Middle frontal gyrus (tissue), 1 donor: Measurements from ENCODE around the gene TOR1B.
A peak's percentile ranks its signal among the peaks of the same experiment; 100 is the strongest.
"Not testable (repeated sequence)": the region's sequence is repeated elsewhere in the genome, so short reads cannot be mapped to it uniquely, and the experiment has no call there.

Experiments
- DNase-seq: peaks from one replicate; pipeline ENCODE4 v3.0.0-alpha.2; 2015; ENCODE audit warnings: low spot score; ENCODE audit errors: extremely low spot score

Gene TOR1B

GRCh38 chr9:129776566-129776937 lies 26.4 kb upstream of the TOR1B start:
- no peak for DNase-seq

- DNase-seq: no peak
These were observed 25.8 kb upstream of the TOR1B start for GRCh38 chr9:129776938-129777768.

GRCh38 chr9:129777769-129778130 lies 25.2 kb upstream of the TOR1B start:
- DNase-seq: no peak

DNA sequence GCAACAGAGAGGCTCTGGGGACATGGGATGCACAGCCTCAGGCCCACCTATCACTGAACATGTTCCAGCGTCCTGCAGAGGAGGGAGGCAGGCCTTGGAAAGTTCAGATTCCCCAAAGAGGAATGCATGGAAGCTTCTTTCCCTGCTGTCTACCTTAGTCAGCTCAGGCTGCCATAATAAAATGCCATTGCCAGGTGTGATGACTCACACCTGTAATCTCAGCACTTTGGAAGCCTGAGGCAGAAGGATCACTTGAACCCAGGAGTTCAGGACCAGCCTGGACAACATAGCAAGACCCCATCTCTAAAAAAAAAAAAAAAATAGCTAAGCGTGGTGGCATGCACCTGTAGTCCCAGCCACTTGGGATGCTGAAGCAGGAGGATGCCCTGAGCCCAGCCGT lies 24.5 kb upstream of the TOR1B start:
- no peak for DNase-seq

- no peak for DNase-seq
These were observed 23.3 kb upstream of the TOR1B start for GRCh38 chr9:129779560-129780190.

- no peak for DNase-seq
These were observed 21.9 kb upstream of the TOR1B start for GRCh38 chr9:129781131-129781530.

- no peak for DNase-seq
These were observed 21.0 kb upstream of the TOR1B start for GRCh38 chr9:129781981-129782380.

GRCh38 chr9:129783516-129784361 lies 19.2 kb upstream of the TOR1B start:
- peak; percentile 72 for DNase-seq

- not testable (repeated sequence) for DNase-seq
These were observed 18.0 kb upstream of the TOR1B start for GRCh38 chr9:129784970-129785369.

- DNase-seq: no peak
These were observed 17.1 kb upstream of the TOR1B start for GRCh38 chr9:129785866-129786265.

DNA sequence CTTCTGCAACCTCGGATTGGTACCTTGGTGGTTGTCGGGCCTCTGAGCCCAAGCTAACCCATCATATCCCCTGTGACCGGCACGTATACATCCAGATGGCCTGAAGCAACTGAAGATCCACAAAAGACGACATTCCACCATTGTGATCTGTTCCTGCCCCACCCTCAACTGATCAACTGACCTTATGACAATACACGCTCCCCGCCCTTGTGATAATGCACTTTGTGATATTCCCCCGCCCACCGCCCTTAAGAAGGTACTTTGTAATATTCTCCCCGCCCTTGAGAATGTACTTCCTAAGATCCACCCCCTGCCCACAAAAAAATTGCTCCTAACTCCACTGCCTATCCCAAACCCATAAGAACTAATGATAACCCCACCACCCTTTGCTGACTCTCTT lies 16.5 kb upstream of the TOR1B start:
- no peak for DNase-seq

DNA sequence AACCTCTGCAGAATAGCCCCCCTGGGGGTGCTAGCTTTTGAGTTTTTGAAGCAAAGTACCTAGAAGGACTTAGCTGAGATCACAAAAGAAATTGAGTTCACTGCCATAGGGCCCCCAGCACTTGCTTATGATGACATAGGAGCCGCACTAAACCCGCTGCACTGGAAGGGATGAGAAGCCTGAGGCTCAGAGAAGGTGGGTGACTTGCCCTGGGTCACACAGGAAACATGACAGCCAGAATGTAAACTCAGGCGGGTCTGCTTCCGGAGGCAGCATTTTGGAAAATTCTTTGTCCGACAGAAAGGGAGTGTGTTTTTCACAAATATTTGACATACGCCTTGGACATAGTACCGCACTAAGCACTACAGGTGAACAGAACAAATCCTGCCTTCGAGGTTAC lies 8.4 kb upstream of the TOR1B start:
- no peak for DNase-seq

DNA sequence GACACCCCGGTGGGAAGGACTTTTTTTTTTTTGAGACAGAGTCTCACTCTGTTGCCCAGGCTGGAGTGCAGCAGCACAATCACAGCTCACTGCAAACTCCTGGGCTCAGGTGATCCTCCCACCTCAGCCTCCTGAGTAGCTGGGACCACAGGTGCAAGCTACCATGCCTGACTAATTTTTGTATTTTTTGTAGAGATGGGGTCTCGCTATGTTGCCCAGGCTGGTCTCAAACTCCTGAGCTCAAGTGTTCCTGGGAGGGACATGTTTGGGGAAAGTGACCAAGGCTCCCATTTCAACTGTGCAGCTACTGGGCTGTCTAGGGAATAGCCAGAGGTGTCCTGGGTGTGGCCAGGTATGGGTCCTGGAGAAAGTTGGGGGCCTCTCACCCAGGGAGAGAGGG lies 7.0 kb upstream of the TOR1B start:
- not testable (repeated sequence) for DNase-seq

- no peak for DNase-seq
These were observed 4.0 kb upstream of the TOR1B start for GRCh38 chr9:129798973-129799372.

DNA sequence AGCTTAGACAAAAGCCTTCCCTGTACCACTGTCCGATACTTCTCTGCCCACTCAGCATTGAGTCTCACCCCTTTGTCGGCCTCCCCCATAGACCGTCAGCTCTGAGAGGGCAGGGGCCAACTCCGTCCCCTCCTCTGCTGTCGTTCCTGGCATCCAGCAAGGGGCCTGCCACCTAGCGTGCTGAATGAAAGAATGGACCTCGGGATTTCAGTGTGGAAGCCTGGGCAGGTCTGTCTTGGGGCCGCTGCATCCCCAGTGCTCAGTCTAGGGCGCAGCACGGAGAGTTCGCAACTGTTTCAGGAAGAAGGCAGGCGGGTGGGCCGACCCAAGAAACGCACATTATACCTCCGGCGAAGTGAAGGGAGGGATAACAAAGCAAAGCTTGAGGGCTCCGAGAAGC lies 1.5 kb upstream of the TOR1B start:
- no peak for DNase-seq

DNA sequence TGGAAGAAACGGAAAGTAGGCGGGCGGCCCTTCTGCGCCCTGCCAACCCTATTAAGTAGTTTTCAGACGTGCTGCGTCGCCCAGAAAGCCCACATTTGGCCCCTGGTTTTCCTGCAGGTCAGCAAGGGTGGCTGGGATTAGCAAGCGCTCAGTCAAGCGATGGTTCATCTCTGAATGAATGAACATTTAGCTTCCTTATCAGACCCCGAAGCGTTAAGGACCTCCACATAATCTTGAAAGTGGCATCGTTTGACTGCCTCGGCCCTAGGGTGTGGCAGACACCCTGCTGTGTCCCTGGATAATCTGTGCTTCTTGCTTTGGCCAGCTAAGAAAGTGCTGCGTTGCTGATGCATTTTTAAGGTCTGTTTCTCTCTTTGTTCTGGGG lies 684 bp downstream of the TOR1B start:
- no peak for DNase-seq

DNA sequence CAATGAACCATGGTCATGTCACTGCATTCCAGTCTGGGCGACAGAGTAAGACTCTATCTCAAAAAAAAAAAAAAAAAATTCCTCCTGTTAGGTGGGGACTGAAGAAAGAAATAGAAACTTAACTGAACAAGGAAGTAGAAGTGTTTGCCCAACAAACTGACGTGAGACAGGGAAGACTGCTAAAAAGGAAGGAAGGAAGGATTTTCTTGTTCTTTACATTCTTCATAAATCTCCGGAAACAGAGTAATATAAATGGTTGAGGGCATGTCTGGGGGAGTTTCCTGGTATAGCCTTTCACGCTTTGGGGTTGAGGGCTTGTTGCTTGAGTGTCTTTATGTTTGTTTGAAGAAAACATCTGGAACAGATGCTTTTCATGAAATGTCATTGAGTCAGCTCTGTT lies 3.1 kb downstream of the TOR1B start:
- no peak for DNase-seq

GRCh38 chr9:129809346-129809745 lies 6.4 kb downstream of the TOR1B start:
- no peak for DNase-seq

DNA sequence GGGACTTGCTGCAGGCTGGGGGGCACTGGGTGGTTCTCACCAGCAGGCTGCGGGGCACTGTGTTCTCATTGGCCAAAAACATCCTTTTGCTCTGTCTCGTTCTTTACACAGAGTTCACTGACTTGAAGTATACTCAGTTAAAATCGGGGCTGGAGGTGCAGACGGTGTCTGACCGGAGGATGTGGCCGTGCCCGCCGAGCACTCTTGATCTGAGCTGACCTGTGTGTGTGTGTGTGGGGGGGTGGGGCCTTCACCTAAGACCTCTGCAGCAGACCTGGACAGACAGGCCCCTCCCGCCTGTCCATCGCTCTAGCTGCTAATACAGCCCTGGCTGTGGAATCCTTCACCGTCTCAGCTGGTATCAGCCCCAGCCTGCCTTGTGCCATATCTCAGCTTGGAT lies 7.1 kb downstream of the TOR1B start:
- no peak for DNase-seq

- DNase-seq: no peak
These were observed 7.8 kb downstream of the TOR1B start for GRCh38 chr9:129810788-129811187.

DNA sequence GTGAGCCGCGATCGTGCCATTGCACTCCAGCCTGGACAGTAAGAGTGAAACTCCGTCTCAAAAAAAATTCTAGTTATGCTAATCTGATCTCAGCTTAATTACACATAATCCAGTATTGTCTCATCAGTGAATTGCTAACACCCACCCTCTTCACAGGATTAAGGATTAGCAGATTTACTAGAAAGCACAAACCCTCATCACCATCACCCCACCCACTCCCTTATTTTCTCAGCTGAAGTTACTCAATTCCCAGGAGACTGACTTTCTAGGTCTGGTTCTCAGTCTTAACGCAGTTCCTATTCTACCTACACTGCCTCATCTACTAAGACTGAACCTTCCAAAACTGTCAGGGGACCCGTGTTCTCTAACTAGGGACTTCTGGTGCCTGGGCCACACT lies 9.0 kb downstream of the TOR1B start:
- no peak for DNase-seq

DNA sequence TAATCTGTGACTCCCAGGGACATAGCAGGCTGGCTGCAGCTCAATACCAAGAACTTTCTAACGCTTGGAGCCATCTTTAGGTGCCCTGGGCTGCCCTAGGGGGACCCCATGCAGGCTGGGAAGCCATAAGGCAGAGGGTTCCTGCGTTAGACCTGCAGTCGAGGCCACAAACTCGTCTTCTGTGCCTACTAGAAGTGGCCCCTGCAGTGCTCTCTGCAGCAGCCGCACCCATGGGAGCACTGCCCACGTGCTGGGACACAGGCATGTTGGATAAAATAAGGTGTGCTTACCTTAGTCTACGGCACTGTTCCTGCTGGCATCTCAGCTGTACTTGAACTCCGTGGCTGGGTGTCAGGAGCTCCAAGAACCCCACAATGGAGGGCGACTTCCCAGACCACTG lies 9.4 kb downstream of the TOR1B start:
- no peak for DNase-seq
